Stimulated activated CD8-positive, alpha-beta memory T cell treated with anti-CD3 and anti-CD28 coated beads, Interleukin-15, amount 100 ng/mL, for 1 hour (primary cell): Measurements from ENCODE around the gene CCND3.

ENCODE experiments used
- DNase-seq: peaks from one replicate; pipeline ENCODE4 v3.0.0-alpha.2; 2020; ENCODE audit warnings: low read depth

The CCND3 gene

GRCh38 chr6:41941280-41942066, at the start of gene CCND3:
Gene CCND3 (minus strand): TSS chr6:41941808. CDS start chr6:41941649, 159 bp downstream.
- peak; percentile 67 for DNase-seq

DNA sequence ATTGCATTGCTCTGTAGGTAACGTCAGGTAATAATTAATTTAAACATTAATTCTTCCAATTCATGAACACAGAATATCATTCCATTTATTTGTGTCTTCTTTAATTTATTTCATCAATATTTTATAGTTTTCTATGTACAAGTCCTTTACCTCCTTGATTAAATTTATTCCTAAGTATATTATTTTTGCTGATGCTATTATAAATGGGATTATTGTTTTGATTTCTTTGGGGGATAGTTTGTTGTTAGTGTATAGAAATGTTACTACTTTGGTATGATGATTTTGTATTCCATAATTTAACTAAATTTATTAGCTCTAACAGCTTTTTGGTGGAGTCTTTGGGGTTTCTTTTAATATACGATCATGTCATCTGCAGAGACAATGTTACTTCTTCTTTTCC, 44.7 kb upstream of the CCND3 start:
- DNase-seq = no peak

GRCh38 chr6:41984623-41985022, 43.0 kb upstream of the CCND3 start:
- no peak for DNase-seq

DNA sequence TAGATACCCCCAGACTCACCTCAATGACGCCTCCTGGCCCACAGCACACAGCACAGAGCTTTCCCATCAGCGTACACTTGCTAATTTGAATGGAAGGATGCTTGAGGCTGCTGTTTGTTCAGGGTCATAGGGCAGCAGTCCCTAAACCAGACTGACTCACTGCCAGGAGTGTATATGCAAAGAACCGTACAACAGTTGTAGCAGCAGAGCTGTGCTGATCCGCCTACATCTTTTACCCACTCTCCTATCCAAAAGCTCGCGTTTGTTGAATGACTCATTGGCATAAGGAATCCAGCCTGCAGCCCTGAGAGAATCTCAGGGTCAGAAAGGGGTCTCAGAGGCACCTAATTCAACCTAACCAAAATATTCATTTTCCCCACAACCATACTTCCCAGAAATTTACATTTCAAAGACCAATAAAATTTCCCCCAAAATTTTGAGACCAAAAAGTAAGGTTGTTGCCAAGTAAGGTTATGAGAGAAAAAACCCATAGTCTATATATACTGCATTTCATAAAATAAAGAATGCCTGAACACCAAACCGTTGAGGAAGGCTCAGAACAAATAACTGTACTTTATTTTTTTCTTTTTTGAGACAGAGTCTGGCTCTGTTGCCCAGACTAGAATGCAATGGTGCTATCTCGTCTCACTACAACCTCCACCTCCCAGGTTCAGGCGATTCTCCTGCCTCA, 35.3 kb upstream of the CCND3 start:
- no peak for DNase-seq

DNA sequence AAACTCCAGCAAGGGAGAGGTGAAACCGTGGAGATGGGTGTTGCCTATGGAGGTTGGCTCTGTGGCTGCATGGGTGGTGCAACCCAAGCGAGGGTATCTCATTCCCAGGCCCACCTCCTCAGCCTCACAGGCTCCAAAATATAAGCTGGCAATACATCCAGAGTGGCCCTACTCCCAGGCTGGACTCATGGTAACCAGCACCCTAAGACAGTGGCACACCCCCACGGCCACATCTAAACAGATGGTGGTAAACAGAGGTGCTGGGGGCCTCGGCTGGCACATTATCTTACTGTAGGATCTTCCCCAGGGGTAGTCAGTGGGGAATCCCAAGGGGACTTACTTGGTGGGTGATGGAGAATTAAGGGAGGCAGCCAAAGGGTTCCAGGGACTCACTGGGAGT, 33.7 kb upstream of the CCND3 start:
- DNase-seq = no peak

GRCh38 chr6:41974281-41974825, 32.7 kb upstream of the CCND3 start:
- DNase-seq = no peak

DNA sequence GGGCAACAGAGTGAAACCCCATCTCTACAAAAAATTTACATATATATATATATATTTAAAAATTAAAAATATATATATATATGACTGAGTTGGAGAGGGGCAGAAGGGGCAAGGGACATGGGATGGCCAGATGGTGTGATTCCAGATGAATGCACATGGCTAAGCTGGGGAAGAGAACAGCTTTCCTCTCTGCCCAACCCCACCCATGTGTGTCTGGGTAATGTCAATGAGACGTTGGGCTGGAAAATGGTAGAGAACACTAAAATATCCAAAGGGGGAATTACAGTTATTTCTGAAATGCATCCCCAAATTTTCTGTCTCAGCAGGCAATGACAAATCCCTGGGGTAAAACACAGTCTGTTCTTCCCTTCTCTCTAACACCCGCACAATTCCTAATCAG, 31.2 kb upstream of the CCND3 start:
- DNase-seq = no peak

GRCh38 chr6:41970436-41970846, 28.8 kb upstream of the CCND3 start:
- no peak for DNase-seq

DNA sequence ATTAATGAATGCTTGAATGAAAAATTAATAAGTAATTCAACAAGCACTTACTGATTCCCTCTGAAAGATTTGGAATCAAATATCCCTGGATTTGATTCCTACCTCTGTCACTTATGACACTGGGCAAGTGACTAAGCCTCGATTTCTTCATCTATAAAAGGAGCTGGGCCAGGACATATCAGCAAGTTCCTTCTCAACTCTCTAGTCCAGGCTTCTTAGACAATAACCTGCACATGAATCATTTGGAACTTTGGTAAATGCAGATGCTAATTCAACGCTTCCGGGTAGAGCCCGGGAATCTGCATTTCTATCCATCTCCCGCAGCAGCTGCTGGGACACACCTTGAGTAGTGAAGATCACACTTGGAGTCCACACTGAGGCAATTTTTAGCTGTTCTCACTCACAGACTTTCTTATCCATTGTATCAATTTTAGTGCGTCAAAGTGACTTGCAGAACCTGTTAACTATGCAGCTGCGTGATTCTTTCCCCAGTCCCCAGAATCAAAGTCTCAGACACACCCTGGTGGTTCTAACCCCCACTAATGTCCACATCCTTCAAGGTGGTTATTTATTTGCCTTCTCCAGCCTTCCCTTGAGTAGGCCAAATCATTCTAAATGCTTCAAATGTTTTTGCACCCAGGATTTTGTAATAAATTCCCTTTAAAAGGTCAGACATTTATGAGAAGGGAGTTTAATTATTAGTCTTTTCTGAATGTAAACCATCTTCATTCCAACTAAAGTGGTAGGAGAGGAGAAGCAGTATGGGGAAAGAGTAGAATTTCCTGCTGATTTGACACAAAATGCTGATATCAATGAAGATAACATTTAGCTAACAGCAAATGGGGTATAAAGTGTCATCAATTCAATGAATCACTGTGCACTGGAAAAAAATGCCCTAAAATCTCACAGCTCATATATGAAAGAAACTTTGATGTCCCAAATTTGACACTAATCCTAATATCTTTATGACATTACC, 26.0 kb upstream of the CCND3 start:
- no peak for DNase-seq

DNA sequence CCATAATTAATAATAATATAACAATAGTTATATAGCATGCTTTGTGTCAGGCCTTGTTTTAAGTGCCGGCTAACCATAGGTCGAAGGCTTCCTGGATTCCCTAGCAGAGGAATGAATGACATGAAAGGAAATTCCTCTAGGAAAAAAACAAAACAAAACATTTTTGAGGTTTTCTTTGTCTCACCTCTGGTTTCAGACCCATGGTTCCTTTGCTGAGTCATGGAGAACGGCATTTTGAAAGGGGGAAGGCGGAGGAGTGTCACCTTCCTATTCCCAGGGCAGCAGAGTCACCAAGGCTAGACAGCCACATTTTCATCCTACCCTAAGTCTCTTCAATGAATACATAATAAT, 25.3 kb upstream of the CCND3 start:
- no peak for DNase-seq

DNA sequence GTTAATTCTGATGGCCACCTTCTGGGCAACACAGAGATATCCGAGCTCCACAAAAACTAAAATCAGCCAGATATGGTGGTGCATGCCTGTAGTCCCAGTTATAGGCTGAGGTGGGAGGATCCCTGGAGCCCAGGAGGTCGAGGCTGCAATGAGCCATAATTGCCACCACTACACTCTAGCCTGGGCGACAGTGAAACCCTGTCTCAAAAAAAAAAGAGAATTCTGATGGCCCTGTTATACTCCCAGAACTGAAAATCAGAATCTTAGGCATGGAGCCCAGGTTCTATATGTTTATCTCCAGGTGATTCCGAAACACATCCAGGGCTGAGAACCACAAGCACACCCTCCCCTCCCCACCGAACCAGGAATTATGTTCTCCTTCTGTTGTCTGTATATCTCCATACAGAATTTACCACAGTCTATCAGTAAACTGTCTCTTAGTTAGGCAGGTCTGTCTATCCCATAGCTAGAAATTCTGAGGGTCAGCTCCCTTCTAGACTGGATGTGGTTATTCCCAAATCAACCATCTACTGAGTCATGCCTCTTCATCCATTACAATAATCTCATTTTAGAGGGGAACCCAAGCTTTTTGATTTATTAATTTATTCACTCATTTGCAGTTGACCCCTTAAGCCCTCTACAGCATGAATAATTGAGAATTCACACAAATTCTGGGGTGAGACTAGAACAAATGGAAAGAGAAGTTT, 24.8 kb upstream of the CCND3 start:
- no peak for DNase-seq

DNA sequence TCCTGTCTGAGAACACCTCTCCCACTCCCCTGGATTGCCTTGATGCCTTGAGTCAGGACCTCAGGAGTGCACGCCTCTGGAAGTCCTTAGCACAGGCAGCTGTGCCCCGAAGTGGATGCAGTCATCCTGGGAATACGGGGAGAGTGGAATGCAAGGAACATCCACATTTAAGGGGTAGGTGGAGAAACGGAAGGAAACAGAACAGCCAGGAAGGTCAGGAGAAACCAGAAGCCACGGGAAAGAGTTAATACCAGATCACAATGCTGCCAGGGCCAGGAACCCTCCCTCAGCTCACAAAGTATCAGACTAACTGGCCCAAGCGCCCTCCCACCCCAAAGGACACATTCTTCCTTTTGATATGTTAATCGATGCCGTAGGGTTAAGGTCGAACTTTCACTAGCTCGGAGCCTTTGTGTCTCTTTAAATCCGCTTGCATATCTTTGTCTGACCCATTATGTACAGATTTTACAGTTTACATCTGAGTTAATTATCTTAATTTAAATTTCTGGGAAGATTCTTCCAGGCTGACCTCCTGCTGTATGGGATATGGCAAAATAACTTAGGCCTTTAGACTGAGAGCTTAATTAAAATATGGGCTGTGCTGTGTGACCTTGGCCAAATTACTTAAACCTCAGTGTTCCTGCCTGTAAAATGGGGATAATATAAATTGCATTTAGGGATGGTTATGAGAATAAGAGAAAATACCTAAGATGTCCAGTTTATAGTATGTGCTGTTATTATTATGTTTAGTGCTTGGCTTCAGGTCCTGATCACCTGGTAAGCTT, 24.0 kb upstream of the CCND3 start:
- DNase-seq = no peak

- no peak for DNase-seq
Observed at GRCh38 chr6:41964201-41964887, 22.7 kb upstream of the CCND3 start.

GRCh38 chr6:41963371-41963770, 21.8 kb upstream of the CCND3 start:
- no peak for DNase-seq

DNA sequence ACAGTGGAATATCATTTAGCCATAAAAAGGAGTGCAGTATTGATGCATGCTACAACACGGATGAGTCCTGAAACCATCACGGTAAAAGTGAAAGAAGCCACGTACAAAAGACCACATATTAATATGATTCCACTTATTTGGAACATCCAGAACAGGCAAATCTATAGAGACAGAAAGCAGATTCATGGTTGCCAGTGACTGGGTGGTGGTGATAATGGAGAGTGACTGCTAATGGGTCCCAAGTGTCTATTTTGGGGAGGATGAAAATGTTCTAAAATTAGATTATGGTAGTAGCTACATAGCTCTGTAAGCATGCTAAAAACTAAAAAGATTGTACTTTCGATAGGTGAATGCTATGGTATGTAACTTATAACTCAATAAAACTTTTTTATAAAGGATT, 18.4 kb upstream of the CCND3 start:
- DNase-seq = no peak

GRCh38 chr6:41958022-41958856, 16.6 kb upstream of the CCND3 start:
- DNase-seq = no peak

GRCh38 chr6:41957117-41957516, 15.5 kb upstream of the CCND3 start:
- no peak for DNase-seq

DNA sequence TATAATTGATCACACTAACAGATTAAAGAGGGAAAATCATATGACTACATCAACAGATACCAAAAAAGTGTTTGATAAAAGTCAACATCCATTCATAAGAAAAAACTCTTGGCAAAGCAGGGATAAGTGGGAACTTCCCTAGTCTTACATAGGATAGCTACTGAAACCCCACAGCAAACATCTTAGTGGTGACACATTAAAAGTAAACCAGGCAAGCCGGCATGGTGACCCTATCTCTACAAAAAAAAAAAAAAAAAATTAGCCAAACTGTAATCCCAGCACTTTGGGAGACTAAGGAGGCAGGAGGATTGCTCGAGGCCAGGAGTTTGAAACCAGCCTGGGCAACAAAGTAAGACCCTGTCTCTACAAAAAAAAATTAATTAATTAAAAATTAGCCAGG, 13.8 kb upstream of the CCND3 start:
- DNase-seq = no peak

DNA sequence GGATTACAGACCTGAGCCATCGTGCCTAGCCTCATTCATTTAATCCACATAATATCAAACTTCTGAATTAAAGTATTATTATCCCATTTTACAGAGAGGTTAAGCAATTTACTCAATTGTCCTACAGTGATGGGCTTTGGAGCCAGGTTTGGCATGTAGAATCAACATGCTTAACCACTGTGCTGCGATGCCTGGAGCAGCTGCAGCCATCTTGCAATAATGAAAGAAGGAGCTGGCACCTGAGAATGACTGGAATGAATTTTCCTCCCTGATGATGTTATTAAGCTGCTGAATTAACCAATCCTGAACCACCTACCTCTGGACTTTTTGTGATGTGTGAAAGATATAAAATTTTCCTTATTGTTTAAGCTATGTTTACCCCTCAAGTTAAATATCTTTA, 13.1 kb upstream of the CCND3 start:
- DNase-seq = no peak
